T-cell (primary cell): ENCODE data around the gene CASD1. TPM values are rescaled to one million over a fixed set of nuclear protein-coding genes. Genes with fewer than 3 reads are reported as not detected.
A peak's percentile ranks its signal among the peaks of the same experiment; 100 is the strongest.

Source experiments
- ATAC-seq, 4 experiments: fragments of 200-7000 bp in 3 of 4; fragments of 150-1000 bp in 1 of 4; cut with Tn5 transposase; replicated peaks in 1 of 4; 1 replicate in 3 of 4; 2 replicates in 1 of 4; pipeline ENCODE4 v1.10.0; 2021; ENCODE audit warnings: moderate library complexity in 3 of 4, mild to moderate bottlenecking in 2 of 4, moderate number of reproducible peaks in 1 of 4
- CTCF ChIA-PET, 2 donors: fragments of 300-600 bp; sonication (Branson Sonifier 250); formaldehyde crosslinking; loops; one replicate each; lab custom pipeline; 2022; ENCODE audit warnings: antibody characterized with exemption in 2 of 2; lab: Charles Lee
- POLR2A ChIA-PET, 2 donors: fragments of 300-600 bp; sonication (Branson Sonifier 250); formaldehyde crosslinking; loops; one replicate each; lab custom pipeline; 2022; ENCODE audit warnings: antibody characterized with exemption in 2 of 2; lab: Charles Lee
- DNase-seq, 35 experiments: peaks; one replicate each; pipeline versions ENCODE4 v3.0.0 to v3.0.0-alpha.2; 2013 to 2023
- H3K27ac ChIP-seq: one replicate; pipeline ENCODE4 v1.5.1; 2013; ENCODE audit warnings: low read length
- H3K27me3 ChIP-seq, 2 experiments: replicated peaks in 1 of 2; 1 replicate in 1 of 2; 2 replicates in 1 of 2; pipeline versions ENCODE4 v1.6.1 to v1.7.0; 2013; ENCODE audit warnings: low read length in 1 of 2, mixed read lengths in 1 of 2; ENCODE audit not compliant: control insufficient read depth in 2 of 2, insufficient read depth in 2 of 2; ENCODE audit errors: extremely low read depth in 1 of 2
- H3K36me3 ChIP-seq, 2 donors: 1 replicate in 1 of 2; 2 replicates in 1 of 2; pipeline versions ENCODE4 v1.6.1 to v1.7.0; 2013; ENCODE audit warnings: low read length in 1 of 2; ENCODE audit not compliant: control insufficient read depth in 2 of 2, insufficient read depth in 1 of 2; ENCODE audit errors: extremely low read depth in 1 of 2
- H3K4me1 ChIP-seq, 2 experiments: 1 replicate in 1 of 2; 2 replicates in 1 of 2; pipeline versions ENCODE4 v1.6.1 to v1.7.0; 2013; ENCODE audit warnings: low read length in 2 of 2, mixed read lengths in 1 of 2; ENCODE audit not compliant: insufficient read depth in 2 of 2, control insufficient read depth in 1 of 2; ENCODE audit errors: extremely low read depth in 1 of 2
- H3K4me3 ChIP-seq, 2 donors: 1 replicate in 1 of 2; 2 replicates in 1 of 2; pipeline versions ENCODE4 v1.5.1 to v1.7.0; 2013; ENCODE audit warnings: mild to moderate bottlenecking in 2 of 2, low read length in 1 of 2, moderate library complexity in 1 of 2; ENCODE audit not compliant: control insufficient read depth in 1 of 2; ENCODE audit errors: extremely low read depth in 1 of 2
- H3K9me3 ChIP-seq: 2 replicates; pipeline ENCODE4 v1.7.0; 2013
- H3K27ac Mint-ChIP-seq, 2 donors: one replicate each; pipeline ENCODE4 v1.8.0; 2020 to 2021; ENCODE audit warnings: mild to moderate bottlenecking in 2 of 2, mixed read lengths in 2 of 2
- H3K27me3 Mint-ChIP-seq, 2 donors: one replicate each; pipeline ENCODE4 v1.8.0; 2021 to 2022; ENCODE audit warnings: mixed read lengths in 2 of 2
- H3K36me3 Mint-ChIP-seq: one replicate; pipeline ENCODE4 v1.8.0; 2021; ENCODE audit warnings: mixed read lengths
- H3K4me1 Mint-ChIP-seq, 3 donors: one replicate each; pipeline ENCODE4 v1.8.0; 2020 to 2022; ENCODE audit warnings: mixed read lengths in 3 of 3, mild to moderate bottlenecking in 1 of 3
- H3K4me3 Mint-ChIP-seq, 3 donors: one replicate each; pipeline ENCODE4 v1.8.0; 2020 to 2022; ENCODE audit warnings: mild to moderate bottlenecking in 3 of 3, mixed read lengths in 3 of 3, moderate library complexity in 3 of 3
- H3K9me3 Mint-ChIP-seq, 3 donors: one replicate each; pipeline ENCODE4 v1.8.0; 2020 to 2022; ENCODE audit warnings: mixed read lengths in 3 of 3
- WGBS: methylation state at CpG from one replicate; pipeline ENCODE4 v1.1.5; 2013; ENCODE audit warnings: missing lambda C conversion rate; ENCODE audit not compliant: insufficient coverage; 5-methylcytosine and 5-hydroxymethylcytosine counted together
- total RNA-seq, 35 experiments: library from RNA in 6 of 35; stranded (reverse) in 6 of 35; fragments of 120-200 nt in 1 of 35; gene quantifications; one replicate each; pipeline versions ENCODE4 v1.2.1 to v1.2.4 and lab custom pipeline; 2013 to 2026

Gene CASD1
- total RNA-seq, 5 donors from 2014 or later (not counting 1 experiment from before 2014, with no cell fraction given): 25.7 to 30.1 (median 28.2) TPM

GRCh38 chr7:94514917-94515316, 5.3 kb downstream of the CASD1 start:
- H3K27me3 Mint-ChIP-seq: no peaks in the 10 kb centered on the region
- peaks cover 50 to 57% (median 55%) of the 10 kb centered on the region in 3 donors for H3K4me1 Mint-ChIP-seq
- POLR2A ChIA-PET: interaction anchor here (0.7 kb wide), 2 partner anchors 14 to 62 kb away, joined by 4 read pairs; no protein-coding TSS in a partner anchor
- no peaks in the 10 kb centered on the region for H3K9me3 ChIP-seq
- no peak overlapping the region for H3K27ac ChIP-seq
- CTCF ChIA-PET: interaction anchor here (0.6 to 1.1 kb wide), 3 partner anchors 64 to 366 kb away, joined by 3 to 5 read pairs (median 3); no protein-coding TSS in a partner anchor
- H3K4me3 ChIP-seq: no peak overlapping the region
- peaks cover 17% of the 10 kb centered on the region in 2 experiments for H3K4me1 ChIP-seq
- H3K9me3 Mint-ChIP-seq: no peaks in the 10 kb centered on the region
- DNase-seq: no peak
- H3K27ac Mint-ChIP-seq: peak overlapping the region; percentile 16 to 60
- ATAC-seq: no peak
- H3K4me3 Mint-ChIP-seq: no peak overlapping the region
- peaks cover 16% of the 10 kb centered on the region for H3K36me3 Mint-ChIP-seq
- no peaks in the 10 kb centered on the region for H3K27me3 ChIP-seq
- peaks cover 0 to 5% of the 10 kb centered on the region in 2 donors for H3K36me3 ChIP-seq

- ATAC-seq (no peak), DNase-seq (no peak)
- ChIA-PET POLR2A (no interaction called here), CTCF (no interaction called here)
- H3K27me3 ChIP-seq: no peaks in the 10 kb centered on the region
- WGBS: no CpG with 5 or more reads among the region's 3 CpGs
- Mint-ChIP-seq H3K27me3 (no peaks in the 10 kb centered on the region), H3K27ac (no peak overlapping the region), H3K4me3 (no peak overlapping the region), H3K36me3 (peaks cover 27% of the 10 kb centered on the region), H3K4me1 (no peaks in the 10 kb centered on the region), H3K9me3 (no peaks in the 10 kb centered on the region)
- H3K9me3 ChIP-seq: no peaks in the 10 kb centered on the region
- H3K36me3 ChIP-seq: peaks cover 0 to 16% of the 10 kb centered on the region in 2 donors
- no peak overlapping the region for H3K4me3 ChIP-seq
- H3K27ac ChIP-seq: no peak overlapping the region
- no peaks in the 10 kb centered on the region for H3K4me1 ChIP-seq
Observed at GRCh38 chr7:94525923-94526322, 16.3 kb downstream of the CASD1 start.

GRCh38 chr7:94529516-94529915, 19.9 kb downstream of the CASD1 start:
- no peak overlapping the region for H3K27ac Mint-ChIP-seq
- DNase-seq: no peak
- ChIA-PET POLR2A (interaction anchor here in 1 of 2 donors (0.5 to 0.6 kb wide), 2 partner anchors 146 to 164 kb away, joined by 3 to 4 read pairs; no protein-coding TSS in a partner anchor), CTCF (no interaction called here)
- H3K27me3 Mint-ChIP-seq: no peaks in the 10 kb centered on the region
- Histone ChIP-seq H3K4me3 (no peak overlapping the region), H3K36me3 (peaks cover 0 to 11% of the 10 kb centered on the region in 2 donors), H3K9me3 (no peaks in the 10 kb centered on the region), H3K27me3 (no peaks in the 10 kb centered on the region), H3K4me1 (no peaks in the 10 kb centered on the region), H3K27ac (no peak overlapping the region)
- no peaks in the 10 kb centered on the region for H3K9me3 Mint-ChIP-seq
- WGBS: 82% methylated on average over 1 of the region's 1 CpG
- ATAC-seq: no peak
- peaks cover 16% of the 10 kb centered on the region for H3K36me3 Mint-ChIP-seq
- no peaks in the 10 kb centered on the region for H3K4me1 Mint-ChIP-seq
- no peak overlapping the region for H3K4me3 Mint-ChIP-seq

- Histone ChIP-seq H3K9me3 (no peaks in the 10 kb centered on the region), H3K27me3 (no peaks in the 10 kb centered on the region), H3K27ac (no peak overlapping the region), H3K36me3 (peaks cover 0 to 17% of the 10 kb centered on the region in 2 donors), H3K4me1 (no peaks in the 10 kb centered on the region), H3K4me3 (no peak overlapping the region)
- Mint-ChIP-seq H3K4me3 (no peak overlapping the region), H3K36me3 (peaks cover 21% of the 10 kb centered on the region), H3K27ac (no peak overlapping the region), H3K27me3 (no peaks in the 10 kb centered on the region), H3K4me1 (no peaks in the 10 kb centered on the region), H3K9me3 (no peaks in the 10 kb centered on the region)
- DNase-seq (no peak), ATAC-seq (no peak)
- ChIA-PET POLR2A (interaction anchor here in 1 of 2 donors (0.6 kb wide), 2 partner anchors 164 to 1378 kb away, joined by 4 read pairs; no protein-coding TSS in a partner anchor), CTCF (no interaction called here)
- WGBS: 88% methylated on average over 1 of the region's 3 CpGs
Observed at GRCh38 chr7:94530109-94530508, 20.5 kb downstream of the CASD1 start.

GRCh38 chr7:94532676-94533075, 23.1 kb downstream of the CASD1 start:
- CTCF ChIA-PET: no interaction called here
- no peak overlapping the region for H3K27ac Mint-ChIP-seq
- Histone ChIP-seq H3K9me3 (no peaks in the 10 kb centered on the region), H3K27me3 (no peaks in the 10 kb centered on the region), H3K27ac (no peak overlapping the region), H3K4me3 (no peak overlapping the region), H3K4me1 (no peaks in the 10 kb centered on the region), H3K36me3 (peaks cover 0 to 18% of the 10 kb centered on the region in 2 donors)
- WGBS: no CpG with 5 or more reads among the region's 2 CpGs
- ATAC-seq: no peak
- H3K27me3 Mint-ChIP-seq: no peaks in the 10 kb centered on the region
- no peaks in the 10 kb centered on the region for H3K9me3 Mint-ChIP-seq
- POLR2A ChIA-PET: no interaction called here
- no peak overlapping the region for H3K4me3 Mint-ChIP-seq
- DNase-seq: no peak
- peaks cover 35% of the 10 kb centered on the region for H3K36me3 Mint-ChIP-seq
- no peaks in the 10 kb centered on the region for H3K4me1 Mint-ChIP-seq

GRCh38 chr7:94540428-94540827, 30.8 kb downstream of the CASD1 start:
- no peaks in the 10 kb centered on the region for H3K27me3 ChIP-seq
- Mint-ChIP-seq H3K4me3 (no peak overlapping the region), H3K4me1 (no peaks in the 10 kb centered on the region), H3K36me3 (peaks cover 39% of the 10 kb centered on the region), H3K27me3 (no peaks in the 10 kb centered on the region), H3K9me3 (no peaks in the 10 kb centered on the region), H3K27ac (no peak overlapping the region)
- POLR2A ChIA-PET: no interaction called here
- WGBS: 100% methylated on average over 1 of the region's 1 CpG
- ATAC-seq (no peak), DNase-seq (no peak)
- CTCF ChIA-PET: no interaction called here
- H3K9me3 ChIP-seq: no peaks in the 10 kb centered on the region
- H3K4me1 ChIP-seq: no peaks in the 10 kb centered on the region
- no peak overlapping the region for H3K27ac ChIP-seq
- H3K36me3 ChIP-seq: peaks cover 0 to 12% of the 10 kb centered on the region in 2 donors
- H3K4me3 ChIP-seq: no peak overlapping the region

- H3K36me3 ChIP-seq: peaks cover 0 to 16% of the 10 kb centered on the region in 2 donors
- no peak for ATAC-seq
- H3K27ac Mint-ChIP-seq: no peak overlapping the region
- no peak overlapping the region for H3K4me3 Mint-ChIP-seq
- H3K27me3 Mint-ChIP-seq: no peaks in the 10 kb centered on the region
- no peaks in the 10 kb centered on the region for H3K9me3 ChIP-seq
- peaks cover 38% of the 10 kb centered on the region for H3K36me3 Mint-ChIP-seq
- no peaks in the 10 kb centered on the region for H3K27me3 ChIP-seq
- H3K9me3 Mint-ChIP-seq: no peaks in the 10 kb centered on the region
- ChIA-PET CTCF (no interaction called here), POLR2A (no interaction called here)
- H3K4me1 Mint-ChIP-seq: no peaks in the 10 kb centered on the region
- DNase-seq: no peak
- no peaks in the 10 kb centered on the region for H3K4me1 ChIP-seq
- no peak overlapping the region for H3K27ac ChIP-seq
- no peak overlapping the region for H3K4me3 ChIP-seq
- WGBS: no CpG with 5 or more reads among the region's 1 CpG
Observed at GRCh38 chr7:94547126-94547525, 37.5 kb downstream of the CASD1 start.
